MCF 10A (cell line): ENCODE measurements around the gene THRB. TPM values are rescaled to one million over a fixed set of nuclear protein-coding genes. Genes with fewer than 3 reads are reported as not detected.

ENCODE experiments used
- BruUV-seq: library from RNA; stranded (reverse); fragments of 400-500 nt; replicated peaks from 2 replicates; lab custom pipeline; 2021; lab: Mats Ljungman, UMichigan
- CTCF ChIA-PET: fragments of 300-600 bp; sonication (Branson Sonifier 250); formaldehyde crosslinking; extraction: SDS; loops from one replicate; lab custom pipeline; 2021; ENCODE audit warnings: antibody characterized with exemption, inconsistent platforms; lab: Yijun Ruan, JAX
- POLR2A ChIA-PET: fragments of 300-600, 350-650 bp; sonication (Branson Sonifier 250); formaldehyde crosslinking; extraction: SDS; loops from one replicate; lab custom pipeline; 2020; ENCODE audit warnings: antibody characterized with exemption, inconsistent platforms; lab: Yijun Ruan, JAX
- DNase-seq: peaks from one replicate; pipeline ENCODE4 v3.0.0-alpha.2; 2018; ENCODE audit not compliant: unreplicated experiment
- H3K27ac Mint-ChIP-seq: one replicate; pipeline ENCODE4 v1.8.0; 2022; ENCODE audit warnings: mild to moderate bottlenecking, low read depth, mixed read lengths; ENCODE audit not compliant: unreplicated experiment
- H3K27me3 Mint-ChIP-seq: one replicate; pipeline ENCODE4 v1.8.0; 2022; ENCODE audit warnings: mixed read lengths; ENCODE audit not compliant: insufficient read depth, unreplicated experiment
- H3K36me3 Mint-ChIP-seq: one replicate; pipeline ENCODE4 v1.8.0; 2022; ENCODE audit warnings: mild to moderate bottlenecking, moderate library complexity, mixed read lengths; ENCODE audit not compliant: insufficient read depth, unreplicated experiment
- H3K4me1 Mint-ChIP-seq: one replicate; pipeline ENCODE4 v1.8.0; 2022; ENCODE audit warnings: mixed read lengths; ENCODE audit not compliant: insufficient read depth, unreplicated experiment
- H3K4me3 Mint-ChIP-seq: one replicate; pipeline ENCODE4 v1.8.0; 2022; ENCODE audit warnings: mild to moderate bottlenecking, moderate library complexity, mixed read lengths; ENCODE audit not compliant: unreplicated experiment
- H3K9me3 Mint-ChIP-seq: one replicate; pipeline ENCODE4 v1.8.0; 2022; ENCODE audit warnings: mixed read lengths; ENCODE audit not compliant: unreplicated experiment
- CTCF ChIP-seq: fragments of 200-600 bp; IDR thresholded peaks from one replicate; pipeline ENCODE4 v1.8.0; 2022; ENCODE audit warnings: antibody characterized with exemption, mild to moderate bottlenecking; ENCODE audit not compliant: unreplicated experiment
- intact Hi-C: fragments of 100-400 bp; cut with micrococcal nuclease; formaldehyde crosslinking; loops from 2 replicates; pipeline ENCODE4 v1.14.1; 2022
- total RNA-seq: library from RNA; stranded (reverse); gene quantifications from 2 replicates; pipeline ENCODE4 v1.2.3, GENCODE V29; 2022

The THRB gene
- total RNA-seq, 1 experiment from 2014 or later, result 4.2 TPM

DNA sequence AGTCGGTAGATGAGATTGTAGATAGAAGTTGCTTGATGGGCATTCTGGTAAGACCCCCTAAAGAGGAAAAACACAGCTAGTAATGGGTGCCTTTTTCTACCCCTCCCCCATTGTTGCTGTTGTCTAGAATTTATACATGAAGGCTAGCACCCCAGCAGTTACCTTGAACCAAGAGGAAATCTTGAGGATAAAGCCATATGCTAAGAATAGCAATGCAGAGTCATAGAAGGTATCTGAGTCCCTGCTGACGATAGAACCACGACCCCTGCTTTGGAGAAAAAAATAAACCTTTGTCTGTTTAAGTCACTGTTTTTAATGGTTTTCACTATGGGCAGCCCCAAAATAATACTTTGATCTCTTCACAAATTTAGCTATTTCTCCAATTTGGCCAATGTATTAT lies 162.6 kb downstream of the THRB start:
- Mint-ChIP-seq H3K36me3 (no peaks in the 10 kb centered on the region), H3K4me1 (no peaks in the 10 kb centered on the region), H3K9me3 (no peaks in the 10 kb centered on the region), H3K27me3 (no peaks in the 10 kb centered on the region), H3K27ac (no peak overlapping the region), H3K4me3 (no peak overlapping the region)
- DNase-seq, result no peak
- BruUV-seq, result no TSS peak
- ChIA-PET CTCF (no interaction called here), POLR2A (interaction anchor here (0.7 kb wide), 1 partner anchor 11 kb away, joined by 3 read pairs; no protein-coding TSS in a partner anchor)
- TF ChIP-seq CTCF, result no peak
- intact Hi-C loops, result no loop called here

DNA sequence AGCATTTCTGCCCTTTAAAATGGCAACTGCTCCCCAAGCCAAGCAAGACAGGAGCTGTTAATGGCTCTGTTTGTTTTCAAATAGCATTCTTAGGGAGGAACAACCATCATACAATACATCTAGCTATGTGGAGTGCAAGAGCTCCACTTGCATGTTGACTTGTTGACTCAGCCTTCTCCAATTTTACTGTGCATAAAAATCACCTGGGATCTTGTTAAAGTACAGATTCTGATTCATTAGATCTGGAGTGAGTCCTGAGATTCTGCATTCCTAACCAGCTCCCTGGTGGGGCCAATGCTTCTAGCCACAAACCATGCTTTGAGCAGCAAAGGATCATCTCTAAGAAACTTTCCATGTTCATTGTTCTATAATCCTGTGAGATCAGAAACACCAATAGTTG lies 171.4 kb downstream of the THRB start:
- POLR2A ChIA-PET, result no interaction called here

GRCh38 chr3:24320601-24321000 lies 174.0 kb downstream of the THRB start:
- H3K36me3 Mint-ChIP-seq, result no peaks in the 10 kb centered on the region
- no peak overlapping the region for H3K27ac Mint-ChIP-seq
- TF ChIP-seq CTCF, result no peak
- H3K4me1 Mint-ChIP-seq, result peaks cover 17% of the 10 kb centered on the region
- CTCF ChIA-PET, result no interaction called here
- no peak for DNase-seq
- H3K9me3 Mint-ChIP-seq, result no peaks in the 10 kb centered on the region
- intact Hi-C loops, result no loop called here
- no TSS peak for BruUV-seq
- POLR2A ChIA-PET, result no interaction called here
- no peaks in the 10 kb centered on the region for H3K27me3 Mint-ChIP-seq
- H3K4me3 Mint-ChIP-seq, result no peak overlapping the region

More for the DNA sequence above, 171.4 kb downstream of the THRB start:
- Mint-ChIP-seq H3K4me1 (no peaks in the 10 kb centered on the region), H3K4me3 (no peak overlapping the region), H3K36me3 (no peaks in the 10 kb centered on the region), H3K9me3 (no peaks in the 10 kb centered on the region), H3K27ac (no peak overlapping the region), H3K27me3 (no peaks in the 10 kb centered on the region)
- BruUV-seq, result no TSS peak
- CTCF ChIA-PET, result interaction anchor here (0.6 kb wide), 1 partner anchor 31 kb away, joined by 3 read pairs; no protein-coding TSS in a partner anchor
- no peak for DNase-seq
- intact Hi-C loops, result no loop called here
- no peak for TF ChIP-seq CTCF

DNA sequence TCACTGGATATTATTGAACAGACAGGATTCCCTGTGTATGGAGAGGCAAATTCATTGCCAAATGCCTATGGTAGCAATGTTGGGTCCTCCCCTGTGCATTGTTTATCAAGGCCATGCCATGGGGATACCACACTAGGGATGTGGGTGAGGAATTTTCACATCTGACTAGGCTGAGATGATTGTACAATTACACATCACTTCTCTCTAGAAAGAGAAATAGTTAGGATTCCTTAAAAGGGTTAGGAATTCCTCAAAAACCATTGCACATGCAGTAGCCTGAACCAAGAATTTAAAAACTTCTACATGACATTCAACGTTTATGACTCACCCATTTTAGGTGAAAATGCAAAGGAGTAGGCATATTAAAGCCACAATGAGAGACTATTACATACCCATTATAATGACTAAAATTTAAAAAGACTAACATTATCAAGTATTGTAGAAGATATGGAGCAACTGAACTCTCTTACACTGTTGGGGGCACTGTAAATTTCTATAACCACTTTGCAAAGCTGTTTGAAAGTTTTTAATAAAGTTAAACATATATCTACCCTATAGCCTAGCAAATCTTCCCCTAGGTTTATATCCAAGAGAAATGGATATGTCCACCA lies 175.9 kb downstream of the THRB start:
- Mint-ChIP-seq H3K9me3 (no peaks in the 10 kb centered on the region), H3K4me1 (peaks cover 19% of the 10 kb centered on the region), H3K27ac (no peak overlapping the region), H3K36me3 (no peaks in the 10 kb centered on the region), H3K4me3 (no peak overlapping the region), H3K27me3 (no peaks in the 10 kb centered on the region)
- ChIA-PET CTCF (no interaction called here), POLR2A (interaction anchor here (0.7 kb wide), 1 partner anchor 14 kb away, joined by 3 read pairs; no protein-coding TSS in a partner anchor)
- no TSS peak for BruUV-seq
- TF ChIP-seq CTCF, result no peak
- intact Hi-C loops, result no loop called here
- DNase-seq, result peak; percentile 28
